B cell (primary cell): ENCODE data around the gene TMEM238. TPM values are rescaled to one million over a fixed set of nuclear protein-coding genes. Genes with fewer than 3 reads are reported as not detected.

Experiments
- ATAC-seq: fragments of 200-7000 bp; cut with Tn5 transposase; one replicate; pipeline ENCODE4 v1.10.0; 2021; ENCODE audit warnings: low read depth, mild to moderate bottlenecking, moderate number of reproducible peaks, moderate library complexity
- CTCF ChIA-PET: fragments of 350-600 bp; sonication (Branson Sonifier 250); formaldehyde crosslinking; loops from one replicate; lab custom pipeline; 2021; ENCODE audit warnings: antibody characterized with exemption, inconsistent platforms; lab: Charles Lee
- POLR2A ChIA-PET: fragments of 350-600 bp; sonication (Branson Sonifier 250); formaldehyde crosslinking; loops from one replicate; lab custom pipeline; 2021; ENCODE audit warnings: antibody characterized with exemption; lab: Charles Lee
- DNase-seq: peaks from one replicate; pipeline ENCODE4 v3.0.0; 2013
- H2AFZ ChIP-seq: 2 replicates; pipeline ENCODE4 v1.6.1; 2012; ENCODE audit warnings: mild to moderate bottlenecking, low read depth, low read length; ENCODE audit not compliant: insufficient read depth, poor library complexity, severe bottlenecking
- H3K27ac ChIP-seq, 2 donors: 1 replicate in 1 of 2; 2 replicates in 1 of 2; pipeline ENCODE4 v1.5.1; 2012 to 2013; ENCODE audit warnings: low read length in 2 of 2, mild to moderate bottlenecking in 2 of 2, moderate library complexity in 1 of 2
- H3K27me3 ChIP-seq, 4 experiments: fragments of 200-600 bp in 1 of 4; sonication (generic) in 1 of 4; replicated peaks in 1 of 4; 1 replicate in 2 of 4; 2 replicates in 2 of 4; pipeline versions ENCODE4 v1.6.1 to v1.7.0; 2013 to 2016; ENCODE audit warnings: low read length in 3 of 4, mild to moderate bottlenecking in 2 of 4, mixed read lengths in 1 of 4, moderate library complexity in 1 of 4; ENCODE audit not compliant: insufficient read depth in 4 of 4, control insufficient read depth in 3 of 4; ENCODE audit errors: control extremely low read depth in 1 of 4
- H3K36me3 ChIP-seq, 2 experiments: replicated peaks in 1 of 2; 1 replicate in 1 of 2; 2 replicates in 1 of 2; pipeline versions ENCODE4 v1.6.1 to v1.7.1; 2013; ENCODE audit warnings: low read length in 1 of 2; ENCODE audit not compliant: insufficient read depth in 2 of 2, control insufficient read depth in 1 of 2; ENCODE audit errors: control extremely low read depth in 1 of 2, extremely low read depth in 1 of 2
- H3K4me1 ChIP-seq, 2 donors: fragments of 200-600 bp in 1 of 2; sonication (generic) in 1 of 2; 1 replicate in 1 of 2; 2 replicates in 1 of 2; pipeline versions ENCODE4 v1.5.1 to v1.6.1; 2013 to 2017; ENCODE audit warnings: low read length in 2 of 2; ENCODE audit not compliant: control insufficient read depth in 2 of 2, insufficient read depth in 2 of 2
- H3K4me2 ChIP-seq: replicated peaks from 2 replicates; pipeline ENCODE3; 2012; ENCODE audit warnings: mild to moderate bottlenecking, low read depth, low read length; ENCODE audit not compliant: poor library complexity, severe bottlenecking
- H3K4me3 ChIP-seq, 5 experiments: fragments of 200-600 bp in 1 of 5; sonication (generic) in 1 of 5; 1 replicate in 3 of 5; 2 replicates in 2 of 5; pipeline versions ENCODE4 v1.5.1 to v1.7.0; 2011 to 2016; ENCODE audit warnings: low read length in 4 of 5, mild to moderate bottlenecking in 4 of 5, low read depth in 2 of 5, control low read depth in 1 of 5, moderate library complexity in 1 of 5; ENCODE audit not compliant: insufficient read depth in 1 of 5; ENCODE audit errors: control extremely low read depth in 1 of 5, extremely low read depth in 1 of 5
- H3K79me2 ChIP-seq: fragments of 200-600 bp; sonication (generic); one replicate; pipeline ENCODE4 v1.6.0; 2016; ENCODE audit warnings: low read length; ENCODE audit not compliant: control insufficient read depth, insufficient read depth
- H3K9ac ChIP-seq: fragments of 200-600 bp; sonication (generic); 2 replicates; pipeline ENCODE4 v1.6.1; 2017; ENCODE audit warnings: mild to moderate bottlenecking, low read length, moderate library complexity
- H3K9me3 ChIP-seq, 3 donors: one replicate each; pipeline versions ENCODE4 v1.6.1 to v1.7.1; 2013; ENCODE audit warnings: low read length in 2 of 3; ENCODE audit not compliant: control insufficient read depth in 2 of 3, insufficient read depth in 1 of 3; ENCODE audit errors: control extremely low read depth in 1 of 3
- H4K20me1 ChIP-seq: 2 replicates; pipeline ENCODE4 v1.6.0; 2012; ENCODE audit warnings: mild to moderate bottlenecking, low read length; ENCODE audit not compliant: insufficient read depth, control insufficient read depth, poor library complexity, severe bottlenecking
- H3K27ac Mint-ChIP-seq: one replicate; pipeline ENCODE4 v1.8.0; 2021; ENCODE audit warnings: mixed read lengths
- H3K27me3 Mint-ChIP-seq: one replicate; pipeline ENCODE4 v1.8.0; 2021; ENCODE audit warnings: mixed read lengths
- H3K4me1 Mint-ChIP-seq: one replicate; pipeline ENCODE4 v1.8.0; 2021; ENCODE audit warnings: mixed read lengths
- H3K4me3 Mint-ChIP-seq: one replicate; pipeline ENCODE4 v1.8.0; 2021; ENCODE audit warnings: mixed read lengths
- H3K9me3 Mint-ChIP-seq: one replicate; pipeline ENCODE4 v1.8.0; 2022; ENCODE audit warnings: mixed read lengths; ENCODE audit not compliant: insufficient read depth
- CTCF ChIP-seq: fragments of 200-600 bp; IDR thresholded peaks from one replicate; pipeline ENCODE4 v1.8.0; 2022; ENCODE audit warnings: antibody characterized with exemption, mild to moderate bottlenecking
- EZH2 ChIP-seq: IDR thresholded peaks from 2 replicates; pipeline ENCODE4 v1.6.1; 2012; ENCODE audit warnings: borderline replicate concordance, low read depth, mild to moderate bottlenecking, moderate library complexity, low read length; ENCODE audit not compliant: insufficient read depth, poor library complexity, severe bottlenecking
- WGBS: methylation state at CpG from one replicate; pipeline ENCODE4 v1.1.5; 2013; ENCODE audit warnings: missing lambda C conversion rate; ENCODE audit not compliant: insufficient coverage; 5-methylcytosine and 5-hydroxymethylcytosine counted together
- intact Hi-C: fragments of 100-400 bp; cut with micrococcal nuclease; formaldehyde crosslinking; loops from one replicate; pipeline ENCODE4 v1.10.0; 2022
- polyA plus RNA-seq: library from polyadenylated mRNA; depleted of rRNA; stranded (reverse); fragments of >200 nt; gene quantifications from 2 replicates; pipeline ENCODE4 v1.2.3, GENCODE V29; 2012
- total RNA-seq, 2 donors: library from RNA; stranded (reverse); fragments of 120-200 nt in 1 of 2; gene quantifications; 1 replicate in 1 of 2; 2 replicates in 1 of 2; pipeline versions ENCODE4 v1.2.3 to v1.2.4, GENCODE V29; 2013 to 2022

The TMEM238 gene
- total and polyA plus RNA-seq, 2 donors (not counting 1 experiment from before 2014, with no cell fraction given) = 0.76 to 4.7 TPM

- 75% methylated on average over 1 of the region's 3 CpGs for whole genome bisulfite sequencing
- H4K20me1 ChIP-seq = no peaks in the 10 kb centered on the region
Observed at GRCh38 chr19:55366790-55367189, 17.3 kb downstream of the TMEM238 start.

DNA sequence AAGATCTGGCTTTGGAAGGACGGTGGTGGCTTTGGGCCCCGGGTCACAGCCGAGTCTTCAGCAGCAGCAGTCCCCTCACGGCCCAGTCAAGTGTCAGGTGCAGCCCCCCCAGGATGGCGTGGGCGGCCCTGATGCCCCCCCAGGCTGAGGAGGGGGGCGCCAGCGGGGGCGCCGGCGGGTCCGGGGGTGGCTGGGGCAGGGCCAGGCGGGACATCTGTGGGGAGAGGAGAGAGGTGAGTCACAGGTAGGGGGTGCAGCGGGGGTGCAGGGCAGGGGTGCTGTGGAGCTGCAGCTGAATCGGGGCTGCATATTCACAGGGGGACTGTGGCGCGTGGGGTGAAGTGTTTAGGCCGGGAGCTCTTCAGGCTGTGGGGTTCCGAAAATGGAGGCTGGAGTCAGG is 18.1 kb downstream of the TMEM238 start:
- Histone ChIP-seq H3K9me3 (peaks cover 0 to 13% (median 0%) of the 10 kb centered on the region in 3 donors), H3K27me3 (peaks cover 0 to 39% (median 18%) of the 10 kb centered on the region in 4 experiments), H2AFZ (no peak overlapping the region), H3K36me3 (no peaks in the 10 kb centered on the region), H3K4me1 (peaks cover 15 to 17% of the 10 kb centered on the region in 2 donors), H3K27ac (no peak overlapping the region), H3K79me2 (no peaks in the 10 kb centered on the region), H4K20me1 (no peaks in the 10 kb centered on the region), H3K4me2 (no peak overlapping the region), H3K4me3 (no peak overlapping the region), H3K9ac (no peak overlapping the region)
- Mint-ChIP-seq H3K4me1 (peaks cover 7% of the 10 kb centered on the region), H3K27me3 (peaks cover 22% of the 10 kb centered on the region), H3K27ac (no peak overlapping the region), H3K9me3 (no peaks in the 10 kb centered on the region), H3K4me3 (no peak overlapping the region)
- CTCF ChIA-PET = no interaction called here
- DNase-seq = no peak
- POLR2A ChIA-PET = no interaction called here
- TF ChIP-seq CTCF = no peak
- TF ChIP-seq EZH2 = no peak
- 92% methylated on average over 11 of the region's 19 CpGs for WGBS
- ATAC-seq = no peak
- intact Hi-C loops = no loop called here

More at GRCh38 chr19:55366790-55367189, 17.3 kb downstream of the TMEM238 start:
- Mint-ChIP-seq H3K27ac (no peak overlapping the region), H3K27me3 (peaks cover 28% of the 10 kb centered on the region), H3K9me3 (no peaks in the 10 kb centered on the region), H3K4me3 (no peak overlapping the region), H3K4me1 (peaks cover 9% of the 10 kb centered on the region)
- Histone ChIP-seq H2AFZ (no peak overlapping the region), H3K4me2 (no peak overlapping the region), H3K27ac (no peak overlapping the region), H3K36me3 (no peaks in the 10 kb centered on the region), H3K27me3 (peaks cover 0 to 44% (median 20%) of the 10 kb centered on the region in 4 experiments), H3K79me2 (no peaks in the 10 kb centered on the region), H3K4me3 (no peak overlapping the region), H3K4me1 (peaks cover 15 to 17% of the 10 kb centered on the region in 2 donors), H3K9ac (no peak overlapping the region), H3K9me3 (peaks cover 0 to 13% (median 0%) of the 10 kb centered on the region in 3 donors)
- ChIA-PET POLR2A (no interaction called here), CTCF (no interaction called here)
- TF ChIP-seq CTCF (no peak), EZH2 (no peak)
- DNase-seq (no peak), ATAC-seq (no peak)
- intact Hi-C loops = no loop called here
